ENCODE data around the gene DDX52. TPM values are rescaled to one million over a fixed set of nuclear protein-coding genes. Genes with fewer than 3 reads are reported as not detected.

DDX52 gene
- total and polyA plus RNA-seq, 8 donors, result 7.1 to 40.0 (median 10.9) TPM

- peaks cover 38 to 86% (median 81%) of the 10 kb centered on the region in 4 donors for H3K36me3 ChIP-seq
- WGBS, 5 donors, result 46 to 73% (median 61%) methylated on average over 5 of the region's 5 CpGs
- intact Hi-C loops (cut with DNase I; ENCODE audit: low total_unique reads), result no loop called here
Observed at GRCh38 chr17:37562016-37562745, 81.1 kb downstream of the DDX52 start.

More at GRCh38 chr17:37562016-37562745, 81.1 kb downstream of the DDX52 start:
- Histone ChIP-seq H3K9me3 (no peaks in the 10 kb centered on the region), H3K27ac (no peak overlapping the region), H3K4me3 (no peak overlapping the region), H3K4me1 (no peaks in the 10 kb centered on the region), H3K27me3 (no peaks in the 10 kb centered on the region)
- no peak for DNase-seq
- TF ChIP-seq POLR2A (IDR thresholded peaks at IDR 0.05) (no peak), EP300 (IDR thresholded peaks at IDR 0.05) (no peak), POLR2AphosphoS5 (IDR thresholded peaks at IDR 0.05) (no peak), CTCF (IDR thresholded peaks at IDR 0.05) (no peak)

Small RNA genes within 50 kb of the gene (small RNA-seq; reads per million reads assigned to genes)
- 0 reads per million in 4 donors for gene MIR378J

Other genes starting within 250 kb of the DDX52 start
- gene ACACA, start 236.6 kb downstream of the DDX52 start, total RNA-seq, result 10 to 100 TPM; 12.3 to 59.8 (median 45.2) TPM
- gene ACACA, start 236.6 kb downstream of the DDX52 start, polyA plus RNA-seq, result 10 to 100 TPM in 2 of 3 donors, 1 to 10 TPM in 1; 9.9 to 15.0 (median 13.9) TPM
- gene TADA2A, start 236.6 kb downstream of the DDX52 start, total RNA-seq, result 10 to 100 TPM in 4 of 5 donors, 1 to 10 TPM in 1; 8.0 to 54.3 (median 19.0) TPM
- 1 to 10 TPM; 6.5 to 8.2 (median 6.8) TPM for gene TADA2A, start 236.6 kb downstream of the DDX52 start, polyA plus RNA-seq
- gene DUSP14, start 153.6 kb downstream of the DDX52 start, total RNA-seq, result 1 to 10 TPM in 3 of 5 donors, not detected in 2; 3.1 to 5.5 (median 4.8) TPM
- gene DUSP14, start 153.6 kb downstream of the DDX52 start, polyA plus RNA-seq, result 1 to 10 TPM; 6.6 to 7.8 (median 6.9) TPM
- 10 to 100 TPM; 26.3 to 92.4 (median 39.1) TPM for gene SYNRG, start 34.0 kb downstream of the DDX52 start, total RNA-seq
- gene SYNRG, start 34.0 kb downstream of the DDX52 start, polyA plus RNA-seq, result 1 to 10 TPM; 3.7 to 6.1 (median 5.0) TPM
- 10 to 100 TPM in 2 of 5 donors, 1 to 10 TPM in 2, under 1 TPM in 1; 0.58 to 19.2 (median 7.7) TPM for gene HNF1B, start 101.6 kb upstream of the DDX52 start, total RNA-seq
- gene HNF1B, start 101.6 kb upstream of the DDX52 start, polyA plus RNA-seq, result 1 to 10 TPM; 4.4 to 7.3 (median 6.7) TPM

All from stomach (tissue), 9 donors.